HCT116 (cell line): Measurements from ENCODE around the gene TEPSIN.

Source experiments
- CEBPB ChIP-seq: IDR thresholded peaks from 2 replicates; pipeline ENCODE4 v1.6.1; 2012; ENCODE audit warnings: low read depth
- CTCF ChIP-seq, 3 experiments: fragments of 200-600 bp in 1 of 3; sonication (generic) in 1 of 3; IDR thresholded peaks in 2 of 3; conservative IDR thresholded peaks in 1 of 3; 2 replicates each; pipeline ENCODE4 v1.5.1; 2012 to 2017; ENCODE audit warnings: low read depth in 2 of 3, low read length in 2 of 3, antibody characterized with exemption in 1 of 3, borderline replicate concordance in 1 of 3, control low read depth in 1 of 3, mild to moderate bottlenecking in 1 of 3, mixed read lengths in 1 of 3, mixed run types in 1 of 3, moderate library complexity in 1 of 3; ENCODE audit not compliant: insufficient read depth in 1 of 3
- ELF1 ChIP-seq: IDR thresholded peaks from 2 replicates; pipeline ENCODE4 v1.6.1; 2012; ENCODE audit warnings: low read depth, borderline replicate concordance
- EZH2phosphoT487 ChIP-seq: fragments of 200-600 bp; IDR thresholded peaks from 2 replicates; pipeline ENCODE4 v1.6.1; 2018; ENCODE audit warnings: antibody characterized with exemption, borderline replicate concordance
- POLR2A ChIP-seq: IDR thresholded peaks from 2 replicates; pipeline ENCODE4 v1.7.0; 2011; ENCODE audit warnings: borderline replicate concordance; ENCODE audit not compliant: insufficient read depth, insufficient read length; ENCODE audit errors: extremely low read depth
- POLR2AphosphoS5 ChIP-seq: IDR thresholded peaks from 2 replicates; pipeline ENCODE4 v1.6.1; 2011; ENCODE audit warnings: mild to moderate bottlenecking, low read depth, low read length, moderate library complexity
- SRF ChIP-seq: IDR thresholded peaks from 2 replicates; pipeline ENCODE4 v1.6.1; 2012; ENCODE audit warnings: low read depth
- TF ChIP-seq, protein P1 (sequence below): IDR thresholded peaks from 2 replicates; pipeline ENCODE4 v1.6.1; 2012

DNA sequence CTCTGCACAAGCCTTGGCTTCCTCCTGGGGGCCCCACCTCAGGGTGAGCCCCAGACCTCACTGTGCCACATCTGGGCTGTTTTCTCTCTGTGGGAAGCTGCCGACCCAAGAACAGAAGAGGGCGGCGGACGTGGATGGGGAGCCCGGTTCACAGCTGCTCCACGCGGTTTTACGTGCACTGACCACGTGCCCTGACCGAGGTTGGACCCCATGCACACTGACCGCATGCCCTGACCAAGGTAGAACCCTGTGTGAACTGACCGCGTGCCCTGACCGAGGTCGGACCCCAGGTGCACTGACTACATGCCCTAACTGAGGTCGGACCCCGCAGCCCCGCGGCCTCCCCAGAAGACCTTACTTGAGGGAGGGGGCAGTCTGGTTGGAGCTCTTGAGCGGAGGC is 35.7 kb downstream of the TEPSIN start:
- TF ChIP-seq, protein P1, sequence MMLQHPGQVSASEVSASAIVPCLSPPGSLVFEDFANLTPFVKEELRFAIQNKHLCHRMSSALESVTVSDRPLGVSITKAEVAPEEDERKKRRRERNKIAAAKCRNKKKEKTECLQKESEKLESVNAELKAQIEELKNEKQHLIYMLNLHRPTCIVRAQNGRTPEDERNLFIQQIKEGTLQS = no peak
- no peak for TF ChIP-seq CEBPB
- TF ChIP-seq SRF = no peak
- TF ChIP-seq POLR2A = no peak
- no peak for TF ChIP-seq EZH2phosphoT487
- TF ChIP-seq CTCF (IDR thresholded peaks at IDR 0.05 in 2 of 3, conservative IDR thresholded peaks at IDR 0.05 in 1 of 3; ENCODE audit: borderline replicate concordance in 1 of 3, insufficient read depth in 1 of 3, low read depth in 2 of 3, low read length in 2 of 3) = no peak
- no peak for TF ChIP-seq POLR2AphosphoS5
- TF ChIP-seq ELF1 = no peak
